SK-N-MC (cell line): ENCODE results near the gene ZCRB1.

ENCODE experiments used
- DNase-seq: peaks from one replicate; pipeline ENCODE4 v3.0.0-alpha.2; 2011; ENCODE audit warnings: low read depth, low spot score
- H3K27ac ChIP-seq: fragments of 200-600 bp; sonication (generic); 2 replicates; pipeline ENCODE4 v1.5.1; 2016; ENCODE audit warnings: mixed run types
- H3K36me3 ChIP-seq: fragments of 200-600 bp; sonication (generic); 2 replicates; pipeline ENCODE4 v1.6.1; 2017; ENCODE audit warnings: antibody characterized with exemption, low read length, mixed read lengths; ENCODE audit not compliant: insufficient read depth
- H3K4me3 ChIP-seq: fragments of 200-600 bp; sonication (generic); 2 replicates; pipeline ENCODE4 v1.5.1; 2016
- H3K9ac ChIP-seq: fragments of 200-600 bp; sonication (generic); 2 replicates; pipeline ENCODE4 v1.8.0; 2017; ENCODE audit warnings: mixed run types, mixed read lengths; ENCODE audit not compliant: insufficient read length
- H3K9me3 ChIP-seq: fragments of 200-600 bp; sonication (generic); 2 replicates; pipeline ENCODE4 v1.6.1; 2017; ENCODE audit warnings: low read depth, mild to moderate bottlenecking, antibody characterized with exemption, low read length, moderate library complexity, mixed read lengths
- EZH2 ChIP-seq: fragments of 200-600 bp; sonication (generic); IDR thresholded peaks from one replicate; pipeline ENCODE4 v1.6.1; 2017; ENCODE audit warnings: antibody characterized with exemption
- FOXP2 ChIP-seq: optimal IDR thresholded peaks from 2 replicates; pipeline ENCODE3; 2011; ENCODE audit warnings: mild to moderate bottlenecking, moderate library complexity; ENCODE audit not compliant: insufficient read depth; ENCODE audit errors: extremely low read length, control extremely low read depth
- POLR2AphosphoS5 ChIP-seq: IDR thresholded peaks from 2 replicates; pipeline ENCODE4 v1.6.1; 2012; ENCODE audit warnings: mild to moderate bottlenecking, low read depth, low read length, borderline replicate concordance

ZCRB1 gene

GRCh38 chr12:42278128-42278510 is 47.8 kb downstream of the ZCRB1 start:
- peak; percentile 84 for DNase-seq
- no peak for TF ChIP-seq FOXP2
- no peak for TF ChIP-seq EZH2
- no peak for TF ChIP-seq POLR2AphosphoS5

DNA sequence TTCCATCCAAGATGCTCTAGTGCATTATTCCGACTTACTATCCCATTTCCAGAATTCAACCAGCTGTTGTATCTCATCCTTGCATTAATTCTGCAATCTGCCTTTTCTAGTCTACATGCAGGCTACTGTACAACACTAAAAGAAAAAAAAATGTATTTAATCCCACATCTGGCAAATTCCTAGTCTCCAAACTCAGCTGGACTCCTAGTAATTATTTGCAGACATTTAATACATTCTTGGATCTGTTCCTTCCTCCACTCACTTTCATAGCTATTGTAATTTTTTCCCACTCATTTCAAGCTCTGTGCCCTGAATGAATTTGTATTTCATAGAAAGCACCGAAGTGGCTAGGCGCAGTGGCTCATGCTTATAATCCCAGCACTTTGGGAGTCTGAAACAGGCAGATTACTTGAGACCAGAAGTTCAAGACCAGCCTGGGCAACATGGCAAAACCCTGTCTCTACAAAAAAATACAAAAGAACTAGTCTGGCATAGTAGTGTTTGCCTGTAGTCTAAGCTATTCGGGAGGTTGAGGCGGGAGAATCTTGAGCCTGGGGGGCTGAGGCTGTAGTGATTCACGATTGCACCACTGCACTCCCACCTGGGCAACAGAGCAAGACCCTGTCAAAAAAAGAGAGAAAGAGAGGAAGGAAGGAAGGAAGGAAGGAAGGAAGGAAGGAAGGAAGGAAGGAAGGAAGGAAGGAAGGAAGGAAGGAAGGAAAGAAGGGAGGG is 48.3 kb downstream of the ZCRB1 start:
- peak overlapping the region; percentile 42 for H3K4me3 ChIP-seq
- peak; percentile 83 for DNase-seq
- H3K9me3 ChIP-seq: no peaks in the 10 kb centered on the region
- H3K36me3 ChIP-seq: no peaks in the 10 kb centered on the region
- H3K27ac ChIP-seq: peak overlapping the region; percentile 99
- peak overlapping the region; percentile 11 for H3K9ac ChIP-seq
- TF ChIP-seq EZH2: no peak
- no peak for TF ChIP-seq FOXP2

More at GRCh38 chr12:42278128-42278510, 47.8 kb downstream of the ZCRB1 start:
- Histone ChIP-seq H3K36me3 (no peaks in the 10 kb centered on the region), H3K9me3 (no peaks in the 10 kb centered on the region), H3K9ac (no peak overlapping the region), H3K27ac (peak overlapping the region; percentile 88), H3K4me3 (no peak overlapping the region)

DNA sequence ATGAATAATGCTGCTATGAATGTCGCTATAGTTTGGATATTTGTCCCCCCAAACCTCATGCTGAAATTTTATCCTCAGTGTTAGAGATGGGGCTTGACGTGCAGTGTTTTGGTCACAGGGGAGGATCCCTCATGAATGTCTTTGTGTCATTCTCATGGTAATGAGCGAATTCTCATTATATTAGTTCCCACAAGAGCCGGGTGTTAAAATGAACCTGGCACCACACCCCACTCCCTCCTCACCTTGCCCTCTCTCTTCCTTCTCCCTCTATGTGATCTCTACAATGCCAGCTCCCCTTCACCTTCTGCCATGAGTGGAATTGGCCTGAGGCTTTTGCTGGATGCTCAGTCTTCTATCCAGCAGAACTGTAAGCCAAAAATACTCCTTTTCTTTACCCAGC is 50.4 kb downstream of the ZCRB1 start:
- H3K9ac ChIP-seq: no peak overlapping the region
- H3K4me3 ChIP-seq: no peak overlapping the region
- no peaks in the 10 kb centered on the region for H3K36me3 ChIP-seq
- no peak overlapping the region for H3K27ac ChIP-seq
- DNase-seq: no peak
- H3K9me3 ChIP-seq: no peaks in the 10 kb centered on the region
- TF ChIP-seq EZH2 (no peak), FOXP2 (no peak), POLR2AphosphoS5 (no peak)

DNA sequence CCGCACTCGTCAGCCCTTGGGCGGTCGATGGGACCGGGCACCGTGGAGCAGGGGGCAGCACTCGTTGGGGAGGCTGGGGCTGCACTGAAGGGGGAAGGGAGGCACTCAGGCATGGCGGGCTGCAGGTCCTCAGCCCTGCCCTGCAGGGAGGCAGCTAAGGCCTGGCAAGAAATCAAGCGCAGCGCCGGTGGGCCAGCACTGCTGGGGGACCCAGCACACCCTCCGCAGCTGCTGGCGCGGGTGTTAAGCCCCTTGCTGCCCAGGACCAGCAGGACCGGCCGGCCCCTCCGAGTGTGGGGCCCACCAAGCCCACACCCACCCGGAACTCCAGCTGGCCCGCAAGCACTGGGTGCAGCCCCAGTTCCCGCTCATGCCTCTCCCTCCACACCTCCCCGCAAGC is 52.2 kb downstream of the ZCRB1 start:
- Histone ChIP-seq H3K9ac (no peak overlapping the region), H3K4me3 (no peak overlapping the region), H3K27ac (no peak overlapping the region), H3K36me3 (no peaks in the 10 kb centered on the region), H3K9me3 (no peaks in the 10 kb centered on the region)
- TF ChIP-seq FOXP2 (no peak), POLR2AphosphoS5 (no peak), EZH2 (no peak)
- no peak for DNase-seq

DNA sequence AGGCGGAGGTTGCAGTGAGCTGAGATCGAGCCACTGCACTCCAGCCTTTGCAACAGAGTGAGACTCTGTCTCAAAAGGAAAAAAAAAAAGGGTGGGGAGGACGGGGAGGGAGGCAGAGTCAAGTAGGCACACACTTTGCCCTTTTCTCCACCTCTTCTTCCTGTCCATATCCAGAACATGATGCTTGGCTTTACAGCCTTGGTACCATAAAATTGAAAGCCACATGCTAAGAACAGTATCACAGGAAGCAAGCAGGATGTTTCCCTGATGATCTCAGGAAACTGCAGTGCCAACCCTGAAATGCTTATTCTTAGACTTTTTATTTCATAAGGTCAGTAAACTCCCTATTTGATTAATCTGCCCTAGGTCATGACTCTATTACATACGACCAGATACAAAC is 55.3 kb downstream of the ZCRB1 start:
- Histone ChIP-seq H3K4me3 (no peak overlapping the region), H3K27ac (0 out of 2 replicates have a peak overlapping the region, but pooled peaks have one; percentile 1), H3K9ac (no peak overlapping the region), H3K9me3 (no peaks in the 10 kb centered on the region), H3K36me3 (no peaks in the 10 kb centered on the region)
- no peak for DNase-seq
- TF ChIP-seq POLR2AphosphoS5: no peak
- TF ChIP-seq EZH2: no peak
- no peak for TF ChIP-seq FOXP2

DNA sequence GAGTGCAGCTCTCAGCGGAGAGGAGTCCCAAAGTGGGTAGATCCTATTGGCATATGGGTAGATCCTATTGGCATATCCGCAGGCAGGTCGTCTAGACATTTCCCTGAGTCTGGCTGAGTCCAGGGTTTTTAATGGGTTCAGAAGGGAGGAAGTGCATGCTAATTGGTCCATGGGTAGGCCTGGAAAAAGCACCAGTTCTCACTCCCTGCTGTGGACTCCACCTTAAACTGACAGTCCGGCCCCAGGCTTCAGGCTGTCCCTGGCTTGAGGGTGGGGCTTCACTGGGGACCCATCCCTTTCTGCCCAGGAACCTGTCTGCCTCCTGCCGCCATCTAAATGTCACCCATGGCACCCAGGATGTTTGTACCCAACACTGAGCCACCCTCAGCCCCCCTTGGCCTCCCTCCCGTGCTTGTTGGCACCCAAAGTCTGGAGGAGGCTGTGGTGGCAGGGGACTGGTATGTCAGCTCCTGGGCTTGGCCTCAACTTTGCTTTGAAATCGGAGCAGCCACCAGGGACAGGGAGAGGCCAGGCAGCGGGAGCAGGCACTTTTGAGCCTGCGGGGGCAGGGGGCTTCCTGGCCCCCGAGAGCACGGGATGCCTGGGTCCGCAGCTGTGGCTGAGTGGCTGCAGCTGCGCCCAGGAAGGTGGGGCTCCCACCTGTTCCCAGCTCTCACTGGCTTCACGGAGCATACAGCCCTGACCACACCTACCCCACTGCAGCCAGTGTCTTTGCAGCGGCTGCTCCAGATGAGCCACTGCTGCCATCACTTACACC is 58.3 kb downstream of the ZCRB1 start:
- Histone ChIP-seq H3K36me3 (no peaks in the 10 kb centered on the region), H3K9me3 (no peaks in the 10 kb centered on the region), H3K9ac (no peak overlapping the region), H3K27ac (no peak overlapping the region), H3K4me3 (no peak overlapping the region)
- TF ChIP-seq POLR2AphosphoS5 (no peak), FOXP2 (no peak)
- DNase-seq: no peak

- no peaks in the 10 kb centered on the region for H3K9me3 ChIP-seq
- H3K27ac ChIP-seq: no peak overlapping the region
- no peak for DNase-seq
- TF ChIP-seq FOXP2: no peak
- TF ChIP-seq POLR2AphosphoS5: no peak
- TF ChIP-seq EZH2: no peak
- no peak overlapping the region for H3K4me3 ChIP-seq
- H3K9ac ChIP-seq: no peak overlapping the region
- H3K36me3 ChIP-seq: no peaks in the 10 kb centered on the region
These were observed 59.2 kb downstream of the ZCRB1 start for GRCh38 chr12:42266579-42267230.

DNA sequence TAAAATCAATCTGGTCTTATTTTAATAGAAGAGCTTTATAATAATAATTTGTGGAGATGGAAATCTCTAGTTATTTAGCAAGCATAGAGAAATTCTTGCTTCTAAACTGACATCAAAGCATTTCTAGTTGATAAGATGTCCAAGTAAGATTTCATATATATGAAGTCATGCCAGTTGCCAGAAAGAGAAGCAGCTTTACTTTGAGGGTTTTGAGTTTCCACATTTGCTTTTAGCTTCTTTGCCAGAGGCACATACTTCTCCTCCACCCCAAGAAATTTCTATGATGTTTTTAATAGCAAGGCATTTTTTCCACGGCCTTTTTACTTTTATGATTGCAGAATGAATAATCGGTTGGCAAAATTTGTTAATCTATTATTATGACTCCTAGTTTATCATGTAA is 63.6 kb downstream of the ZCRB1 start:
- Histone ChIP-seq H3K9me3 (no peaks in the 10 kb centered on the region), H3K36me3 (no peaks in the 10 kb centered on the region), H3K4me3 (no peak overlapping the region), H3K9ac (no peak overlapping the region), H3K27ac (peak overlapping the region; percentile 47)
- TF ChIP-seq FOXP2: no peak
- no peak for TF ChIP-seq EZH2
- TF ChIP-seq POLR2AphosphoS5: no peak
- DNase-seq: no peak
